Upper lobe of right lung (tissue), 1 donor: ENCODE measurements around the gene SH3D19. TPM values are rescaled to one million over a fixed set of nuclear protein-coding genes. Genes with fewer than 3 reads are reported as not detected.
"Not testable (repeated sequence)": the region's sequence is repeated elsewhere in the genome, so short reads cannot be mapped to it uniquely, and the experiment has no call there.

Experiments used
- ATAC-seq: fragments of 200-7000 bp; cut with Tn5 transposase; one replicate; pipeline ENCODE4 v1.9.1; 2020; ENCODE audit warnings: mild to moderate bottlenecking, moderate library complexity
- DNase-seq: peaks from one replicate; pipeline ENCODE4 v3.0.0-alpha.2; 2020
- H3K27ac ChIP-seq: fragments of 200-600 bp; one replicate; pipeline ENCODE4 v1.8.0; 2022
- H3K27me3 ChIP-seq: fragments of 200-600 bp; one replicate; pipeline ENCODE4 v1.8.0; 2022; ENCODE audit warnings: mild to moderate bottlenecking
- H3K36me3 ChIP-seq: fragments of 200-600 bp; one replicate; pipeline ENCODE4 v1.8.0; 2022
- H3K4me1 ChIP-seq: fragments of 200-600 bp; one replicate; pipeline ENCODE4 v1.8.0; 2022
- H3K4me3 ChIP-seq: fragments of 200-600 bp; one replicate; pipeline ENCODE4 v1.8.0; 2022; ENCODE audit warnings: mild to moderate bottlenecking
- H3K9me3 ChIP-seq: fragments of 200-600 bp; one replicate; pipeline ENCODE4 v1.8.0; 2022
- intact Hi-C: fragments of 100-400 bp; cut with DNase I; formaldehyde crosslinking; loops from one replicate; pipeline ENCODE4 v1.11.0; 2022
- total RNA-seq: library from RNA; stranded (reverse); fragmentation: NEBNext Ultra II Directional; extraction: Animal tissue kit (Norgen Biotek cat#: 25700); gene quantifications from one replicate; pipeline ENCODE4 v1.2.1, GENCODE V29; 2021
- TF ChIP-seq, protein P1 (sequence below): fragments of 200-600 bp; IDR thresholded peaks from one replicate; pipeline ENCODE4 v1.8.0; 2022; ENCODE audit warnings: antibody characterized with exemption
- donor health status: DM: no; HTN: yes; CAD: no; lungs with severe emphysema.

Gene SH3D19
- total RNA-seq, 1 donor from 2014 or later: 125 TPM

DNA sequence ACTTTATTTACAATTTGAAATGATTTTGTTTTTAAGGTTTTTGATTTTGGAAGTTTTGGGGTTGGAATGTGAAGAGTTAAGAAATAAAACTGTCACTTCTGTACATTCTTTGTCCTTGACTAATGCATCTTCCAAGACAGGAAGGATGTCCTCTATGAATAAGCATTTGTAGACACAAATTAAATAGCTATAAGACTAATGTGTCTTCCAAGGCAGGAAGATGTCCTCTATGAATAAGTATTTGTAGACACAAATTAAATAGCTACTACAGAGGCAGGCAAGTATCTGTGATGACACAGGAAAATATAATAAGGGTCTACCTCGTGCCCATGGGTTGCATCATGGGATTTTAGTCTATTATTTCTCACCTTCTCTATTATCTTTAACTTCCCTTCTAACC is 33.9 kb downstream of the SH3D19 start:
- intact Hi-C loops: no loop called here
- Histone ChIP-seq H3K27me3 (no peaks in the 10 kb centered on the region), H3K4me3 (no peak overlapping the region), H3K9me3 (no peaks in the 10 kb centered on the region), H3K36me3 (no peaks in the 10 kb centered on the region), H3K27ac (no peak overlapping the region), H3K4me1 (no peaks in the 10 kb centered on the region)
- TF ChIP-seq, protein P1, sequence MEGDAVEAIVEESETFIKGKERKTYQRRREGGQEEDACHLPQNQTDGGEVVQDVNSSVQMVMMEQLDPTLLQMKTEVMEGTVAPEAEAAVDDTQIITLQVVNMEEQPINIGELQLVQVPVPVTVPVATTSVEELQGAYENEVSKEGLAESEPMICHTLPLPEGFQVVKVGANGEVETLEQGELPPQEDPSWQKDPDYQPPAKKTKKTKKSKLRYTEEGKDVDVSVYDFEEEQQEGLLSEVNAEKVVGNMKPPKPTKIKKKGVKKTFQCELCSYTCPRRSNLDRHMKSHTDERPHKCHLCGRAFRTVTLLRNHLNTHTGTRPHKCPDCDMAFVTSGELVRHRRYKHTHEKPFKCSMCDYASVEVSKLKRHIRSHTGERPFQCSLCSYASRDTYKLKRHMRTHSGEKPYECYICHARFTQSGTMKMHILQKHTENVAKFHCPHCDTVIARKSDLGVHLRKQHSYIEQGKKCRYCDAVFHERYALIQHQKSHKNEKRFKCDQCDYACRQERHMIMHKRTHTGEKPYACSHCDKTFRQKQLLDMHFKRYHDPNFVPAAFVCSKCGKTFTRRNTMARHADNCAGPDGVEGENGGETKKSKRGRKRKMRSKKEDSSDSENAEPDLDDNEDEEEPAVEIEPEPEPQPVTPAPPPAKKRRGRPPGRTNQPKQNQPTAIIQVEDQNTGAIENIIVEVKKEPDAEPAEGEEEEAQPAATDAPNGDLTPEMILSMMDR: no peak
- ATAC-seq: no peak
- DNase-seq: no peak

DNA sequence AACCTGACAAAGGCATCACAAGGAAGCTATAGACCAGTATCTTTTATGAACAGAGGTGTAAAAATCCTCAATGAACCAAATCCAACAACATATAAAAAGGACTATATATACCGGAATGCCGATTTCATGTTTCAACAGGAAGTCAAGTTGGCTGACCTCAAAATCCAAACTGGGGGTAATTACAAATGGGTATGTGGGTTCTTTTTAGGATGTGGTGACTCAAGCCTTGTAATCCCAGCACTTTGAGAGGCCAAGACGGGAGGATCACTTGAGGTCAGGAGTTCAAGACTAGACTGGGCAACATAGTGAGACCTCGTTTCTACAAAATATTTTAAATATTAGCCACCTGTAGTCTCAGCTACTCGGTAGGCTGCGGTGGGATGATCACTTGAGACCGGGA is 38.0 kb downstream of the SH3D19 start:
- Histone ChIP-seq H3K27me3 (no peaks in the 10 kb centered on the region), H3K9me3 (no peaks in the 10 kb centered on the region), H3K4me1 (no peaks in the 10 kb centered on the region), H3K27ac (no peak overlapping the region), H3K4me3 (no peak overlapping the region), H3K36me3 (no peaks in the 10 kb centered on the region)
- ATAC-seq: no peak
- TF ChIP-seq, protein P1: no peak
- intact Hi-C loops: no loop called here
- no peak for DNase-seq

DNA sequence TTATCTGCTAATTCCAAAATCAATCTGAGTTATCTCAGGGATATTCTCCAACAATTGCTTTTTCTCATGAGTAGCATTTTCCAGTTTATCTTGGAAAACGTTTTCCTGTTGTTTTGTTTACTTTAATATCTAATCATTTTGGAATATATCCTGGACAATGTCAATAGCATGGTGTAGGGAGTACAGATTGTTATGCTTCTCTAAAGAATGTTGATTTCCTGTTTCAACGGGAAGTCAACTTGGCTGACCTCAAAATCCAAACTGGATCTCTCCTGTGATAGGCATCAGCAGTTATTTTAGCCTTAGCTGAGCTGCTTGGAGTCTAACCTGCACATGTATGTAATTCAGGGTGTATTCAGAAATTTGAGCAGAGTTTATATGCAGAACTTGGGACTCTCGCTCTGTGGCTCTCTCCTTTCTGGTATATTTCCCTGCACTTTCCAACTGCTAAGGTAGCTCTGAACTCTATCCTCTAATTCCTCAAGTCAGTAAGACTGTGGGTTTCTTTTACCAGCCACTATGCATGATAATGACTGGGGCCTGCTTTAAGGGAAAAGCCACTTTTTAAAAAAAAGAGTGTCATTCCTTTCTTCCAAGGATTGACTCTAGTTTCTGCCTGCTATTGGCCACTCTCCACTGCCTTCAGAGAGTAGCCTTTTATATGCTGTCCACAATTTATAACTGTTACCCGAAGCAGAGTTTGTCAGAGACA is 40.7 kb downstream of the SH3D19 start:
- ATAC-seq (no peak), DNase-seq (no peak)
- intact Hi-C loops: no loop called here
- Histone ChIP-seq H3K9me3 (no peaks in the 10 kb centered on the region), H3K4me3 (no peak overlapping the region), H3K36me3 (no peaks in the 10 kb centered on the region), H3K27me3 (no peaks in the 10 kb centered on the region), H3K27ac (no peak overlapping the region), H3K4me1 (no peaks in the 10 kb centered on the region)
- TF ChIP-seq, protein P1: no peak

DNA sequence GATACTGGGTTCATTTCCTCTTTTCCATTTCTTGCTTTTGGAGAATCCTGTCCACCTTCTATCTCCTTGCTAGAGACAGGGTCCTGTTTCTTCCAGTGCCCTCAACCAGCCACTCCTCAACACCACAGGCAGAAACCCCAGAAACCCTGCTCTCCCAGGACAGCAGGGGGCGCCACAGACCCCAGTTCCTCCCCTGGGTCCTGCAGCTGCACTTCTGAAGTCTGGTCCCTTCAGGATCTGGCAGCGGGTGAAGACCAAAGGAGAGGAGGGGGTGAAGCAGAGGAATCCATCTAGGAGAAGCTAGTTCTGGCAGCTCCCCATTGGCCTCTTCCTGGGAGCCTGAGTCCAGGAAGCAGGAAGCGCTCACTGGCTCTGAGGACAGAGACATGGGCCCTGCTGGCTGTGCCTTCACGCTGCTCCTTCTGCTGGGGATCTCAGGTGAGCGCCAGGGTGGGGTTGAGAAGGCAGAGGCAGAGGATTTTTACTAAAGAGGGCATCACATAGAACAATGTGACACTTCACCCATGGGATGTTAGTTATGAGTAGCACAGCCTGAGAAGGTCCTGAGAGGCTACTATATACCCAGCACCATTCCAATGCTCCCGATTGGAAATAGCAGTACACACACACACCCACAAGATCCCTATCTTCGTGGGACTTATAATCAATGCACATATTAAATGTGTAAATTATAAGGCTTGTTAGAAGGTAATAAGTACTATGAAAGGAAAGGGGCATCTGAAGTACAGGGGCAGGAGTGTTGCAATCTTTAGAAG is 48.4 kb downstream of the SH3D19 start, which contains the start of gene PRSS48:
PRSS48 (plus strand) TSS at position 375 of the 776 bp plus-strand sequence; CDS start at position 387, 12 bp downstream.
- H3K4me3 ChIP-seq: no peak within 1 kb of the TSS
- peak; percentile 91 for ATAC-seq
- TF ChIP-seq, protein P1: peak; percentile 68
- no peak within 1 kb of the TSS for H3K27ac ChIP-seq
- no peaks in the 10 kb centered on the region for H3K36me3 ChIP-seq
- peak; percentile 77 for DNase-seq
- peaks cover 5% of the 10 kb centered on the region for H3K4me1 ChIP-seq
- no peaks in the 10 kb centered on the region for H3K27me3 ChIP-seq
- H3K9me3 ChIP-seq: no peaks in the 10 kb centered on the region
- intact Hi-C loops: no loop called here

DNA sequence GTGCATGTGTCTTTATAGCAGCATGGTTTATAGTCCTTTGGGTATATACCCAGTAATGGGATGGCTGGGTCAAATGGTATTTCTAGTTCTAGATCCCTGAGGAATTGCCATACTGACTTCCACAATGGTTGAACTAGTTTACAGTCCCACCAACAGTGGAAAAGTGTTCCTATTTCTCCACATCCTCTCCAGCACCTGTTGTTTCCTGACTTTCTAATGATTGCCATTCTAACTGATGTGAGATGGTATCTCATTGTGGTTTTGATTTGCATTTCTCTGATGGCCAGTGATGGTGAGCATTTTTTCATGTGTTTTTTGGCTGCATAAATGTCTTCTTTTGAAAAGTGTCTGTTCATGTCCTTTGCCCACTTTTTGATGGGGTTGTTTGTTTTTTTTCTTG is 56.5 kb downstream of the SH3D19 start:
- H3K36me3 ChIP-seq, intact Hi-C loops, H3K27ac ChIP-seq, H3K27me3 ChIP-seq, ATAC-seq, H3K4me3 ChIP-seq, H3K9me3 ChIP-seq, H3K4me1 ChIP-seq, DNase-seq: not testable (repeated sequence)
